OCI-LY7 (cell line): ENCODE measurements around the gene LRRC4C. TPM values are rescaled to one million over a fixed set of nuclear protein-coding genes. Genes with fewer than 3 reads are reported as not detected.

ENCODE experiments used
- BruUV-seq: library from RNA; stranded (reverse); fragments of 400-500 nt; replicated peaks from 2 replicates; lab custom pipeline; 2021; lab: Mats Ljungman, UMichigan
- CTCF ChIA-PET: fragments of 300-600 bp; sonication (Branson Sonifier 250); formaldehyde crosslinking; loops from one replicate; lab custom pipeline; 2022; ENCODE audit warnings: antibody characterized with exemption; ENCODE audit not compliant: unreplicated experiment; lab: Charles Lee
- POLR2A ChIA-PET: fragments of 300-600 bp; sonication (Branson Sonifier 250); formaldehyde crosslinking; loops from one replicate; lab custom pipeline; 2022; ENCODE audit warnings: antibody characterized with exemption; lab: Charles Lee
- DNase-seq: peaks from one replicate; pipeline ENCODE4 v3.0.0-alpha.2; 2015; ENCODE audit warnings: low spot score
- H2AFZ ChIP-seq: fragments of 200-600 bp; sonication (generic), shearing (Covaris generic); 2 replicates; pipeline ENCODE4 v1.6.1; 2014; ENCODE audit warnings: mild to moderate bottlenecking, antibody characterized with exemption, low read length, moderate library complexity
- H3K27ac ChIP-seq: fragments of 200-600 bp; sonication (generic); 2 replicates; pipeline ENCODE4 v1.5.1; 2014; ENCODE audit warnings: mixed run types, low read depth, mild to moderate bottlenecking, moderate library complexity, low read length, inconsistent platforms; ENCODE audit not compliant: poor library complexity, severe bottlenecking
- H3K36me3 ChIP-seq: fragments of 200-600 bp; sonication (generic); 2 replicates; pipeline ENCODE4 v1.6.1; 2014; ENCODE audit warnings: mild to moderate bottlenecking, antibody characterized with exemption, low read length, moderate library complexity, mixed read lengths; ENCODE audit not compliant: insufficient read depth
- H3K4me1 ChIP-seq: fragments of 200-600 bp; sonication (generic); 2 replicates; pipeline ENCODE4 v1.5.1; 2014; ENCODE audit warnings: mild to moderate bottlenecking, low read length; ENCODE audit not compliant: insufficient read depth, poor library complexity, severe bottlenecking
- H3K4me2 ChIP-seq: fragments of 200-600 bp; sonication (generic); 2 replicates; pipeline ENCODE4 v1.6.1; 2014; ENCODE audit warnings: mild to moderate bottlenecking, low read length
- H3K4me3 ChIP-seq: fragments of 200-600 bp; sonication (generic); 2 replicates; pipeline ENCODE4 v1.5.1; 2014; ENCODE audit warnings: mild to moderate bottlenecking, low read depth, low read length; ENCODE audit not compliant: poor library complexity, severe bottlenecking
- H3K79me2 ChIP-seq: fragments of 200-600 bp; sonication (generic); 2 replicates; pipeline ENCODE4 v1.6.1; 2016; ENCODE audit warnings: low read depth, mild to moderate bottlenecking, low read length, moderate library complexity, mixed read lengths; ENCODE audit not compliant: insufficient read depth
- H3K9me2 ChIP-seq: fragments of 200-600 bp; sonication (generic); 2 replicates; pipeline ENCODE4 v1.6.1; 2016; ENCODE audit warnings: mild to moderate bottlenecking, low read length, mixed read lengths; ENCODE audit not compliant: insufficient read depth
- H3K9me3 ChIP-seq: fragments of 200-600 bp; sonication (generic); 2 replicates; pipeline ENCODE4 v1.6.1; 2014; ENCODE audit warnings: mild to moderate bottlenecking, mixed run types, low read length, mixed read lengths
- H4K20me1 ChIP-seq: fragments of 200-600 bp; sonication (generic); 2 replicates; pipeline ENCODE4 v1.6.1; 2014; ENCODE audit warnings: mild to moderate bottlenecking, antibody characterized with exemption, low read length, moderate library complexity, mixed read lengths; ENCODE audit not compliant: insufficient read depth
- CTCF ChIP-seq: fragments of 200-600 bp; sonication (generic); conservative IDR thresholded peaks from 2 replicates; pipeline ENCODE4 v1.5.1; 2014; ENCODE audit warnings: mild to moderate bottlenecking, antibody characterized with exemption, low read length, moderate library complexity, mixed read lengths
- EZH2phosphoT487 ChIP-seq: fragments of 200-600 bp; sonication (generic); IDR thresholded peaks from 2 replicates; pipeline ENCODE4 v1.6.1; 2018; ENCODE audit warnings: low read depth, borderline replicate concordance, mild to moderate bottlenecking, mixed run types, antibody characterized with exemption, low read length, moderate library complexity, mixed read lengths
- intact Hi-C: fragments of 100-400 bp; cut with micrococcal nuclease; formaldehyde crosslinking; loops from one replicate; pipeline ENCODE4 v1.10.0; 2022; ENCODE audit not compliant: unreplicated experiment
- total RNA-seq, 2 experiments: library from RNA; depleted of rRNA in 1 of 2; stranded (reverse); fragments of >200 nt in 1 of 2; shearing (Covaris generic) in 1 of 2; gene quantifications; 2 replicates each; pipeline ENCODE4 v1.2.3, GENCODE V29; 2014 to 2022

LRRC4C gene
- total RNA-seq, 2 experiments from 2014 or later: not detected

- H3K36me3 ChIP-seq: no peaks in the 10 kb centered on the region
- intact Hi-C loops: no loop called here
- H2AFZ ChIP-seq: no peak overlapping the region
- no peak overlapping the region for H3K4me3 ChIP-seq
- no peaks in the 10 kb centered on the region for H3K79me2 ChIP-seq
- H3K4me1 ChIP-seq: no peaks in the 10 kb centered on the region
- H3K9me2 ChIP-seq: no peaks in the 10 kb centered on the region
- ChIA-PET POLR2A (no interaction called here), CTCF (no interaction called here)
- 0 out of 2 replicates have a peak, but pooled peaks cover 3% of the 10 kb centered on the region for H3K9me3 ChIP-seq
- H3K27ac ChIP-seq: no peak overlapping the region
- no peak overlapping the region for H3K4me2 ChIP-seq
- TF ChIP-seq CTCF (no peak), EZH2phosphoT487 (no peak)
- no peak for DNase-seq
- no TSS peak for BruUV-seq
- H4K20me1 ChIP-seq: no peaks in the 10 kb centered on the region
Observed at GRCh38 chr11:40444151-40444550, 1015.3 kb downstream of the LRRC4C start.

- no peak for TF ChIP-seq EZH2phosphoT487
- no peak for TF ChIP-seq CTCF
- Histone ChIP-seq H3K4me3 (no peak overlapping the region), H3K79me2 (no peaks in the 10 kb centered on the region), H3K4me1 (no peaks in the 10 kb centered on the region), H3K36me3 (no peaks in the 10 kb centered on the region), H2AFZ (no peak overlapping the region), H3K4me2 (no peak overlapping the region), H3K27ac (no peak overlapping the region), H4K20me1 (no peaks in the 10 kb centered on the region), H3K9me3 (no peaks in the 10 kb centered on the region), H3K9me2 (no peaks in the 10 kb centered on the region)
- intact Hi-C loops: no loop called here
- ChIA-PET POLR2A (no interaction called here), CTCF (no interaction called here)
- no TSS peak for BruUV-seq
- no peak for DNase-seq
Observed at GRCh38 chr11:40435344-40435743, 1024.1 kb downstream of the LRRC4C start.

DNA sequence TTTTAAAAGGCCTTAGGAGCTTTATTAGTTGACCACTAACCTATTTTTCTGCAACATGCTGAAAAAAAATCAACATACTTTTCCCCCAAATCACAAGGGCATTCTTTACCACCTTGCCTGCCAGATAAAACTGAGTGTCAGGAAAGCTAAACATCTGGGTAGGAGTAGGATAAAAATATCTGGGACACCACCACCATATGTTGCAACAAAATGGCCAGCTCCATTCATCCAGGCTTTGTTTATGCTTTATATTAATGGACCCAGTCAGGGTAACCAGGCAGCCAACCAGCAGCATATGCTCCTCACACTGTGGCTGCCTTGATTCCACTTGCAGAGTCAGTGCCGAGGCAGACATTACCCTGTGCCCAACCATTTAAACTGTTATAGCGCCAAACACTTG is 1024.5 kb downstream of the LRRC4C start:
- no peaks in the 10 kb centered on the region for H3K9me3 ChIP-seq
- H4K20me1 ChIP-seq: no peaks in the 10 kb centered on the region
- no peaks in the 10 kb centered on the region for H3K9me2 ChIP-seq
- ChIA-PET POLR2A (no interaction called here), CTCF (no interaction called here)
- no peak overlapping the region for H3K4me3 ChIP-seq
- DNase-seq: no peak
- H3K79me2 ChIP-seq: no peaks in the 10 kb centered on the region
- no TSS peak for BruUV-seq
- intact Hi-C loops: no loop called here
- no peak overlapping the region for H3K4me2 ChIP-seq
- TF ChIP-seq EZH2phosphoT487: no peak
- TF ChIP-seq CTCF: no peak
- H3K4me1 ChIP-seq: no peaks in the 10 kb centered on the region
- H3K27ac ChIP-seq: no peak overlapping the region
- H2AFZ ChIP-seq: no peak overlapping the region
- no peaks in the 10 kb centered on the region for H3K36me3 ChIP-seq
